ENCODE results near the gene NBEA. TPM values are rescaled to one million over a fixed set of nuclear protein-coding genes. Genes with fewer than 3 reads are reported as not detected.

Gene NBEA
- total RNA-seq, 1 experiment from 2014 or later: 3.3 TPM

- ChIA-PET CTCF (no interaction called here), POLR2A (no interaction called here)
- intact Hi-C loops (cut with micrococcal nuclease; ENCODE audit: unreplicated experiment): no loop called here
- no peak for DNase-seq (ENCODE audit: low read depth, low spot score)
- no peak for ATAC-seq
- no peaks in the 10 kb centered on the region for H3K4me1 ChIP-seq (ENCODE audit: control insufficient read depth, insufficient read depth, low read length)
- no TSS peak for BruUV-seq (replicated peaks)
- no peak overlapping the region for H3K27ac ChIP-seq (ENCODE audit: low read length)
- no peak overlapping the region for H3K4me3 ChIP-seq (ENCODE audit: low read depth in 2 of 2, low read length in 2 of 2)
- H3K36me3 ChIP-seq (ENCODE audit: control insufficient read depth, insufficient read depth, low read length): no peaks in the 10 kb centered on the region
- H3K9me3 ChIP-seq (ENCODE audit: control insufficient read depth, insufficient read depth, low read depth, low read length): no peaks in the 10 kb centered on the region
- in situ Hi-C loops (cut with HindIII; ENCODE audit: low pct_unique_long_range_greater_than_20kb, low sequenced_read_pairs): no loop called here
- no peaks in the 10 kb centered on the region for H3K27me3 ChIP-seq (ENCODE audit: control insufficient read depth, insufficient read depth, low read length)
- TF ChIP-seq REST (IDR thresholded peaks at IDR 0.05; ENCODE audit: insufficient read depth in 1 of 2, low read depth in 2 of 2, low read length in 1 of 2) (no peak), SIN3A (IDR thresholded peaks at IDR 0.05; ENCODE audit: borderline replicate concordance, insufficient read depth, low read depth, low read length) (no peak), CTCF (IDR thresholded peaks at IDR 0.05) (no peak)
Measured at GRCh38 chr13:35530581-35530980, 588.5 kb downstream of the NBEA start.

GRCh38 chr13:35531526-35531925 is 589.5 kb downstream of the NBEA start:
- ATAC-seq (no peak), DNase-seq (ENCODE audit: low read depth, low spot score) (no peak)
- intact Hi-C loops (cut with micrococcal nuclease; ENCODE audit: unreplicated experiment): no loop called here
- no TSS peak for BruUV-seq (replicated peaks)
- Histone ChIP-seq H3K4me1 (ENCODE audit: control insufficient read depth, insufficient read depth, low read length) (no peaks in the 10 kb centered on the region), H3K36me3 (ENCODE audit: control insufficient read depth, insufficient read depth, low read length) (no peaks in the 10 kb centered on the region), H3K27ac (ENCODE audit: low read length) (no peak overlapping the region), H3K27me3 (ENCODE audit: control insufficient read depth, insufficient read depth, low read length) (no peaks in the 10 kb centered on the region), H3K4me3 (ENCODE audit: low read depth in 2 of 2, low read length in 2 of 2) (no peak overlapping the region), H3K9me3 (ENCODE audit: control insufficient read depth, insufficient read depth, low read depth, low read length) (no peaks in the 10 kb centered on the region)
- ChIA-PET CTCF (no interaction called here), POLR2A (no interaction called here)
- TF ChIP-seq CTCF (IDR thresholded peaks at IDR 0.05) (no peak), TCF7L2 (IDR thresholded peaks at IDR 0.05; ENCODE audit: low read depth, low read length) (no peak), REST (IDR thresholded peaks at IDR 0.05; ENCODE audit: insufficient read depth in 1 of 2, low read depth in 2 of 2, low read length in 1 of 2) (no peak), SIN3A (IDR thresholded peaks at IDR 0.05; ENCODE audit: borderline replicate concordance, insufficient read depth, low read depth, low read length) (no peak), POLR2AphosphoS5 (IDR thresholded peaks at IDR 0.05; ENCODE audit: low read depth, low read length) (no peak)
- in situ Hi-C loops (cut with HindIII; ENCODE audit: low pct_unique_long_range_greater_than_20kb, low sequenced_read_pairs): no loop called here
